BLaER1 treated with 17β-estradiol and CSF1 and Interleukin-3, amounts not matched to agents 10 nM and 100 nM (cell line): ENCODE measurements around the gene MIP.
A peak's percentile ranks its signal among the peaks of the same experiment; 100 is the strongest.
"Not testable (repeated sequence)": the region's sequence is repeated elsewhere in the genome, so short reads cannot be mapped to it uniquely, and the experiment has no call there.

Experiments used
- H3K27ac ChIP-seq, 11 experiments: shearing (Covaris generic); formaldehyde crosslinking; 2 replicates each; pipeline ENCODE4 v1.8.1; 2022
- H3K27me3 ChIP-seq, 11 experiments: shearing (Covaris generic); formaldehyde crosslinking; 2 replicates each; pipeline ENCODE4 v1.8.1; 2022
- H3K36me3 ChIP-seq, 11 experiments: shearing (Covaris generic); formaldehyde crosslinking; 2 replicates each; pipeline ENCODE4 v1.8.1; 2022
- H3K4me1 ChIP-seq, 10 experiments: shearing (Covaris generic); formaldehyde crosslinking; 2 replicates each; pipeline ENCODE4 v1.8.1; 2022
- H3K4me2 ChIP-seq, 11 experiments: shearing (Covaris generic); formaldehyde crosslinking; 2 replicates each; pipeline ENCODE4 v1.8.1; 2022
- H3K4me3 ChIP-seq, 10 experiments: shearing (Covaris generic); formaldehyde crosslinking; 2 replicates each; pipeline ENCODE4 v1.8.1; 2022
- H3K9ac ChIP-seq, 11 experiments: shearing (Covaris generic); formaldehyde crosslinking; 2 replicates each; pipeline ENCODE4 v1.8.1; 2022
- H3K9me3 ChIP-seq, 11 experiments: shearing (Covaris generic); formaldehyde crosslinking; replicated peaks in 1 of 11; 2 replicates each; pipeline ENCODE4 v1.8.1; 2022
- H4K20me1 ChIP-seq, 11 experiments: shearing (Covaris generic); formaldehyde crosslinking; 2 replicates each; pipeline ENCODE4 v1.8.1; 2022
- Cebpa-rat ChIP-seq, 11 experiments: shearing (Covaris generic); IDR thresholded peaks; 2 replicates each; pipeline ENCODE4 v1.8.1; 2022

The MIP gene

DNA sequence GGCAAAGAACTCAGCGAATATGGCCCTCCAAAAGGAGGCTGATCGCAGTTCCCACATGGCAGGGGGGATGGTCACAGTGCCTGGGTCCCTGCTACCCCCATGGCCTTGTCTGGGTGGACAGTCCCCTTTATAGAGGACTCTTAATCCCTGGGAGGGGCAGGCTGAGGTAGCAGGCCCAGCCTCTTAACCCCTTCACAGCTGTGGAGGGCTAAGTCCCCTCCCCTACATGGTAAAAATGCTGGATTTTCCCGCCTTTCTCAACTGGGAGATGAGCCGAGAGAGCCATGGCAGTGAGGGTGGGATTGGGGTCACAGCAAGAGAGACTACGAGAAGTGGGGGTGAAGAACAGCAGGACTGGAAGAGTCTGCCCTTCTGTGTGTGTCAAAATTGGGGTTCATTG lies at the start of gene MIP:
Gene MIP, minus strand, starts transcription at position 101 of the 400 bp plus-strand sequence. Its CDS starts 44 bp downstream, at position 57.
- Histone ChIP-seq H3K36me3 (no peaks in the 10 kb centered on the region), H3K27me3 (no peaks in the 10 kb centered on the region), H3K4me2 (no peak within 1 kb of the TSS), H3K4me3 (no peak within 1 kb of the TSS), H3K9me3 (no peaks in the 10 kb centered on the region), H4K20me1 (no peaks in the 10 kb centered on the region), H3K4me1 (peaks cover 12 to 18% (median 17%) of the 10 kb centered on the region in 10 experiments), H3K27ac (no peak within 1 kb of the TSS), H3K9ac (no peak within 1 kb of the TSS)
- no peak for TF ChIP-seq Cebpa-rat (IDR thresholded peaks at IDR 0.05)

- not testable (repeated sequence) for H3K27me3 ChIP-seq, H3K4me3 ChIP-seq, H3K27ac ChIP-seq, H3K9ac ChIP-seq, H3K4me1 ChIP-seq, H3K4me2 ChIP-seq, H3K36me3 ChIP-seq, H4K20me1 ChIP-seq
- peaks cover 1 to 12% (median 9%) of the 10 kb centered on the region in 11 experiments; a peak in 21 of 22 replicates for H3K9me3 ChIP-seq
These were observed 45.4 kb upstream of the MIP start for GRCh38 chr12:56499879-56500278.

- not testable (repeated sequence) for H3K27ac ChIP-seq, H3K9ac ChIP-seq, H3K4me3 ChIP-seq, H3K27me3 ChIP-seq, H3K4me2 ChIP-seq, H3K36me3 ChIP-seq, H3K4me1 ChIP-seq, H4K20me1 ChIP-seq
- peaks cover 5 to 16% (median 13%) of the 10 kb centered on the region in 11 experiments for H3K9me3 ChIP-seq
These were observed 45.0 kb upstream of the MIP start for GRCh38 chr12:56499452-56499851.

DNA sequence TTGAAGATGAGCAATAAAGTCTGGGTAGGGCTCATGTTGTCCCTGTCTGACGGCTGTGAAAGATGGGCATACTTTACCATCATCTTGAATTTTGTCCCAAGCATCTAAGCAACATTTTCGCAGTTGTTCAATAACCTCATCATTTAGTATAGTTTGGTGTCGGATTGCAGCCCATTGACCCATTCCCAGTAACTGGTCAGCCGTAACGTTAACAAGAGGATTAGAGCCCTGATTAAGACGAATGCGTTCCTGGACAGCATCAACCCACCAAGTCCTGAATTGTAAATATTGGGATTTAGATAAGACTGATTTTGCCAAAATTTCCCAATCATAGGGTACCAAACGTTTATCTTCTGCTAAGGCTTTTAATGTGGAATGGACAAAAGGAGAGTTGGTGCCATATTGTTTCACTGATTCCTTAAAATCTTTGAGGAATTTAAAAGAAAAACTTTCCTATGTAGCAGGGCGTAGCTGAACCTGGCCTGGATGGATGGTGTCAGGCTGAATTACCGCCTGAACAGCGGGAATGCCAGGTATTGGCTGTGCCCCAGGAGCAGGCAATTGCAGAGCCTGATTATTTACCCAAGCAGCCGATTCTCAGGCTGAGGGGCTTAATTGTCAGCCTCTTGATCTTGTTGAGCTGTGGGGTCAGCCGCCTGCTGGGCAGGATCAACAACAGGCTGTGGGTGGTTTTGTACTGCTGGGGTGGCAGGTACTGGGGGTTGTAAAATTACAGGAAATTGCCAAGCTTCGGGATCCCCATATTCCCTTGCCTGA lies 43.9 kb upstream of the MIP start:
- not testable (repeated sequence) for H3K4me1 ChIP-seq, H3K4me2 ChIP-seq, H3K27ac ChIP-seq, H3K27me3 ChIP-seq, H3K9ac ChIP-seq, H4K20me1 ChIP-seq, H3K36me3 ChIP-seq, H3K4me3 ChIP-seq
- H3K9me3 ChIP-seq = peaks cover 17 to 27% (median 24%) of the 10 kb centered on the region in 11 experiments

DNA sequence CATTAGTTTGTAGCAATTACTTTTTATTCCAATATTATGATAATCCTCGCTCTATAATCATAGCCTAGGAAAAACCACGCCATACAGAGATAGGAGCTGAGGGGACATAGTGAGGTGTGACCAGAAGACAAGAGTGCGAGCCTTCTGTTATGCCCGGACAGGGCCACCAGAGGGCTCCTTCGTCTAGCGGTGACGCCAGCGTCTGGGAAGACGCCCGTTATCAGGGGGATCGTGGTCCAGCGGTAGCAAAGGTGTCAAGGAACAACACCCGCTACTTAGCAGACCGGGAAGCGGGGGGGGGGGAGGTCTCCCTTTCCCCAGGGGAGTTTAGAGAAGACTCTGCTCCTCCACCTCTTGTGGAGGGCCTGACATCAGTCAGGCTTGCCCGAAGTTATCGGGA lies 42.2 kb upstream of the MIP start:
- H3K4me2 ChIP-seq = peak overlapping the region in 7 of 11 experiments; percentile 26 to 52 (median 38); a peak in 9 of 22 replicates
- not testable (repeated sequence) for H3K4me1 ChIP-seq, H3K27ac ChIP-seq, H3K27me3 ChIP-seq, H3K9ac ChIP-seq, H4K20me1 ChIP-seq, H3K36me3 ChIP-seq
- H3K9me3 ChIP-seq = peaks cover 20 to 30% (median 26%) of the 10 kb centered on the region in 11 experiments
- 0 out of 20 replicates have a peak overlapping the region, but pooled peaks of 1 of the 10 experiments have one; percentile 24 for H3K4me3 ChIP-seq

- H3K4me3 ChIP-seq = peak overlapping the region in 2 of 10 experiments; percentile 11; a peak in 1 of 20 replicates
- not testable (repeated sequence) for H3K9ac ChIP-seq, H3K27me3 ChIP-seq
These were observed 40.0 kb upstream of the MIP start for GRCh38 chr12:56494481-56494880.

DNA sequence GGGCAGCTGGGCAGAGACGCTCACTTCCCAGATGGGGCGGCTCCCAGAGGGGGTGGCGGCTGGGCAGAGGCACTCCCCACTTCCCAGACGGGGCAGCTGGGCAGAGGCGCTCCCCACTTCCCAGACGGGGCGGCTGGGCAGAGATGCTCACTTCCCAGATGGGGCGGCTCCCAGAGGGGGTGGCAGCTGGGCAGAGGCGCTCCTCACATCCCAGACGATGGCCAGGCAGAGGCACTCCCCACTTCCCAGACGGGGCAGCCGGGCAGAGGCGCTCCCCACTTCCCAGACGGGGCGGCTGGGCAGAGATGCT lies 39.6 kb upstream of the MIP start:
- peaks cover 0 to 17% (median 0%) of the 10 kb centered on the region in 11 experiments; a peak in 1 of 22 replicates for H4K20me1 ChIP-seq
- H3K9ac ChIP-seq, H3K36me3 ChIP-seq, H3K27ac ChIP-seq, H3K4me1 ChIP-seq, H3K4me2 ChIP-seq: not testable (repeated sequence)
- H3K27me3 ChIP-seq = peaks cover 4 to 11% (median 9%) of the 10 kb centered on the region in 11 experiments; a peak in 19 of 22 replicates
- peaks cover 20 to 30% (median 26%) of the 10 kb centered on the region in 11 experiments for H3K9me3 ChIP-seq
- peak overlapping the region in 1 of 10 experiments; percentile 11; a peak in 1 of 20 replicates for H3K4me3 ChIP-seq

More at GRCh38 chr12:56494481-56494880, 40.0 kb upstream of the MIP start:
- not testable (repeated sequence) for H3K4me2 ChIP-seq, H3K36me3 ChIP-seq, H3K4me1 ChIP-seq, H3K27ac ChIP-seq
- H4K20me1 ChIP-seq = 0 out of 22 replicates have a peak, but pooled peaks cover 0 to 13% (median 0%) of the 10 kb centered on the region in 11 experiments
- H3K9me3 ChIP-seq = peaks cover 20 to 30% (median 26%) of the 10 kb centered on the region in 11 experiments

DNA sequence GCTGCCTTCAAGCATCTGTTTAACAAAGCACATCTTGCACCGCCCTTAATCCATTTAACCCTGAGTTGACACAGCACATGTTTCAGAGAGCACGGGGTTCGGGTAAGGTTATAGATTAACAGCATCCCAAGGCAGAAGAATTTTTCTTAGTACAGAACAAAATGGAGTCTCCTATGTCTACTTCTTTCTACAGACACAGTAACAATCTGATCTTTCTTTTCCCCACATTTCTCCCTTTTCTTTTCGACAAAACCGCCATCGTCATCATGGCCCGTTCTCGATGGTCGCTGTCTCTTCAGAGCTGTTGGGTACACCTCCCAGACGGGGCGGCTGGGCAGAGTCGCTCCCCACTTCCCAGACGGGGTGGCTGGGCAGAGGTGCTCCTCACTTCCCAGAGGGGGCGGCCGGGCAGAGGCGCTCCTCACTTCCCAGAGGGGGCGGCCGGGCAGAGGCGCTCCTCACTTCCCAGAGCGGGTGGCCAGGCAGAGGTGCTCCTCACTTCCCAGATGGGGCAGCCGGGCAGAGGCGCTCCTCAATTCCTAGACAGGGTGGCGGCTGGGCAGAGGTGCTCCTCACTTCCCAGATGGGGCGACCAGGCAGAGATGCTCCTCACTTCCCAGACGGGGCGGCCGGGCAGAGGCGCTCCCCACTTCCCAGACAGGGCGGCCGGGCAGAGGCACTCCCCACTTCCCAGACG lies 39.1 kb upstream of the MIP start:
- not testable (repeated sequence) for H3K27ac ChIP-seq, H3K4me2 ChIP-seq, H3K4me1 ChIP-seq, H3K9ac ChIP-seq, H3K36me3 ChIP-seq
- Histone ChIP-seq H3K27me3 (peaks cover 9 to 16% (median 14%) of the 10 kb centered on the region in 11 experiments), H4K20me1 (peaks cover 0 to 22% (median 0%) of the 10 kb centered on the region in 11 experiments; a peak in 4 of 22 replicates), H3K9me3 (peaks cover 20 to 32% (median 26%) of the 10 kb centered on the region in 11 experiments), H3K4me3 (0 out of 20 replicates have a peak overlapping the region, but pooled peaks of 1 of the 10 experiments have one; percentile 11)

- Histone ChIP-seq H3K4me1 (peaks cover 0 to 20% (median 12%) of the 10 kb centered on the region in 10 experiments; a peak in 17 of 20 replicates), H3K9me3 (peaks cover 20 to 40% (median 23%) of the 10 kb centered on the region in 11 experiments), H4K20me1 (peaks cover 0 to 53% (median 11%) of the 10 kb centered on the region in 11 experiments; a peak in 7 of 22 replicates), H3K4me2 (no peak overlapping the region), H3K36me3 (peaks cover 0 to 9% (median 0%) of the 10 kb centered on the region in 11 experiments; a peak in 3 of 22 replicates), H3K9ac (no peak overlapping the region), H3K27ac (no peak overlapping the region), H3K27me3 (peaks cover 36 to 46% (median 43%) of the 10 kb centered on the region in 11 experiments), H3K4me3 (no peak overlapping the region)
- no peak for TF ChIP-seq Cebpa-rat (IDR thresholded peaks at IDR 0.05)
These were observed 35.9 kb upstream of the MIP start for GRCh38 chr12:56490360-56490759.
